HEK293 (cell line): ENCODE results near the gene DBH.

Experiments used
- CTCF ChIP-seq: fragments of 450-650 bp; formaldehyde crosslinking; IDR thresholded peaks from 2 replicates; pipeline ENCODE4 v1.5.1; 2016; ENCODE audit warnings: missing biosample characterization, missing genetic modification characterization
- ZBTB21 ChIP-seq: fragments of 450-650 bp; formaldehyde crosslinking; IDR thresholded peaks from 2 replicates; pipeline ENCODE4 v1.5.1; 2017; ENCODE audit warnings: missing biosample characterization, missing genetic modification characterization
- ZNF335 ChIP-seq: fragments of 450-650 bp; formaldehyde crosslinking; conservative IDR thresholded peaks from 2 replicates; pipeline ENCODE4 v1.5.1; 2016; ENCODE audit warnings: missing biosample characterization, missing genetic modification characterization

- TF ChIP-seq ZNF335 (tag by site-specific recombination): no peak
- no peak for TF ChIP-seq ZBTB21 (tag by site-specific recombination)
- TF ChIP-seq CTCF: no peak
These were observed 44.2 kb upstream of the DBH start for GRCh38 chr9:133591985-133592384.
